Neural crest cell (in vitro differentiated cells): Measurements from ENCODE around the gene FUZ. TPM values are rescaled to one million over a fixed set of nuclear protein-coding genes. Genes with fewer than 3 reads are reported as not detected.

Source experiments
- DNase-seq: peaks from one replicate; pipeline ENCODE4 v3.0.0; 2021; ENCODE audit warnings: low read depth, mixed read lengths, low spot score
- H3K27ac Mint-ChIP-seq: one replicate; pipeline ENCODE4 v1.8.0; 2021; ENCODE audit warnings: mild to moderate bottlenecking, mixed read lengths; ENCODE audit not compliant: unreplicated experiment
- H3K27me3 Mint-ChIP-seq: 2 replicates; pipeline ENCODE4 v1.8.0; 2021; ENCODE audit warnings: low read depth, mild to moderate bottlenecking, mixed read lengths
- H3K36me3 Mint-ChIP-seq: 2 replicates; pipeline ENCODE4 v1.8.0; 2021; ENCODE audit warnings: low read depth, mild to moderate bottlenecking, mixed read lengths
- H3K4me1 Mint-ChIP-seq: 2 replicates; pipeline ENCODE4 v1.8.0; 2021; ENCODE audit warnings: mixed read lengths
- H3K4me3 Mint-ChIP-seq: one replicate; pipeline ENCODE4 v1.8.0; 2021; ENCODE audit warnings: mild to moderate bottlenecking, mixed read lengths
- H3K9me3 Mint-ChIP-seq: 2 replicates; pipeline ENCODE4 v1.8.0; 2021; ENCODE audit warnings: mixed read lengths
- total RNA-seq: library from RNA; stranded (reverse); gene quantifications from 2 replicates; pipeline ENCODE4 v1.2.1, GENCODE V29; 2021
- TF ChIP-seq, protein P1 (sequence below): fragments of 200-600 bp; sonication (generic); conservative IDR thresholded peaks from 2 replicates; pipeline ENCODE4 v1.5.0; 2021; ENCODE audit warnings: antibody characterized with exemption, mild to moderate bottlenecking

The FUZ gene
- total RNA-seq, 1 donor from 2014 or later, result 38.0 TPM

DNA sequence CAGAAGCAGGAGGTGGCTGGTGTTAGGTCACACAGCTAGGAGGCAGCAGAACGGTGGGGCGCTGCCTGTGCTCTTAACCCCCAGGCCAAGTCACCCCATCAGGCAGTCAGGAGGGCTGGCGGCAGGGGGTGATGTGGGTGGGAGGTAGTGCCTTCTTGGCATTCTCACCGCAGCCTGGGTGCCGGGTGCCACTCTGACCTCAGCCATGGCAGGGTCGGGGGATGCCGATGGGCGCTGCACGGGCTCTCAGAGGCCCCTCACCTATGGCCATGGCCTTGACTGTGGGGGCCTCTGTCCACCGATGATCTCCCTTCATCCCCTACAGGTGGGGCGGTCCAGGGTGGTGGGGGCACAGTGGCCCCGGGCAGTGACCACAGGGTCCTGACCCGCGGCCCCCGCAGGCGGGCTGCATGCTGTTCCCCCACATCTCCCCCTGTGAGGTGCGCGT lies 43.5 kb upstream of the FUZ start:
- no peak for DNase-seq
- Mint-ChIP-seq H3K9me3 (no peaks in the 10 kb centered on the region), H3K4me3 (peak overlapping the region; percentile 83), H3K27me3 (peaks cover 33% of the 10 kb centered on the region), H3K4me1 (peaks cover 23% of the 10 kb centered on the region), H3K36me3 (peaks cover 11% of the 10 kb centered on the region), H3K27ac (no peak overlapping the region)
- TF ChIP-seq, protein P1, sequence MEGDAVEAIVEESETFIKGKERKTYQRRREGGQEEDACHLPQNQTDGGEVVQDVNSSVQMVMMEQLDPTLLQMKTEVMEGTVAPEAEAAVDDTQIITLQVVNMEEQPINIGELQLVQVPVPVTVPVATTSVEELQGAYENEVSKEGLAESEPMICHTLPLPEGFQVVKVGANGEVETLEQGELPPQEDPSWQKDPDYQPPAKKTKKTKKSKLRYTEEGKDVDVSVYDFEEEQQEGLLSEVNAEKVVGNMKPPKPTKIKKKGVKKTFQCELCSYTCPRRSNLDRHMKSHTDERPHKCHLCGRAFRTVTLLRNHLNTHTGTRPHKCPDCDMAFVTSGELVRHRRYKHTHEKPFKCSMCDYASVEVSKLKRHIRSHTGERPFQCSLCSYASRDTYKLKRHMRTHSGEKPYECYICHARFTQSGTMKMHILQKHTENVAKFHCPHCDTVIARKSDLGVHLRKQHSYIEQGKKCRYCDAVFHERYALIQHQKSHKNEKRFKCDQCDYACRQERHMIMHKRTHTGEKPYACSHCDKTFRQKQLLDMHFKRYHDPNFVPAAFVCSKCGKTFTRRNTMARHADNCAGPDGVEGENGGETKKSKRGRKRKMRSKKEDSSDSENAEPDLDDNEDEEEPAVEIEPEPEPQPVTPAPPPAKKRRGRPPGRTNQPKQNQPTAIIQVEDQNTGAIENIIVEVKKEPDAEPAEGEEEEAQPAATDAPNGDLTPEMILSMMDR, result no peak

DNA sequence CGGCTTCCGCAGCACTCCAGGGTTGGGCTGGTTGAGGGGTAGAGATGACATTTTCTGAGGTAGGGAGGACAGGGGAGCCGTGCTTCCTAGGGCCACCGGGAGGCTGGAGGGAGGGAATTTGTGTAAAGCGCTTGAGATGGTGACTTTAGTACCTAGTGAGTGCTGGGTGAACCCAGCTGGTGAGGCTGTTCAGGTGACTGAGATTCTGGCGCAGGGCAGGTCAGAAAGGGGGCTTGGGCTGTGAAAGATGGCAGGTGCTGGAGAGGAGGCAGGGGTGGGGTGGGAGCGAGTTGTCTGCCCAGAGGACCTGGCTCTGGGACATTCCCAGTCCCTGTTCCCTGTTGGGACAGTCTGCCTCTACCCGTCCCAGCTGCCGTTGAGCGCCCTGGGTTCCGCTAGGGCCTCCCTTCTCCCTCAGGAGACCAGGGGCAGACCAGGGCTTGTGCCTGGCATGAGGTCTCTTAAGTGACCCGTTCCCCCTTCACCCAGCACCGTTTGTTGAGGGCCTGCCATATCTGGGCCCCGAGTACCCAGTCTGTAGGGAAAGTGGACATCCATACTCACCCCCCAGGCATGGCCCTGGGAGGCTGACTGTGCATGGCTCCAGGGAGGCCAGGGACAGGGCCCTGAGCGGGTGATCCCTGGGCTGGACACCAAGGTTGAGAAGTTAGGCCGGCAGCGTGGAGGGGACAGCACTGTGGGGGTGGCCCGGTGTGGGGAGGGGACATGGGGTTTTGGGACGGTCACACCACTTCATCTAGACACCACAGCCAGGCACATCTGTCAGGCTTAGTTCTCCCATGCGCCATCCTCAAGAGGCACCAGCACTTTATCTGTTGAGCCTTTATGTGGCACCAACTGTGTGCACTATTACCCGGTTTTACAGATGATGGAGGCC lies 42.8 kb upstream of the FUZ start:
- peak overlapping the region; percentile 78 for H3K27ac Mint-ChIP-seq
- no peaks in the 10 kb centered on the region for H3K9me3 Mint-ChIP-seq
- peaks cover 9% of the 10 kb centered on the region for H3K36me3 Mint-ChIP-seq
- peaks cover 20% of the 10 kb centered on the region for H3K4me1 Mint-ChIP-seq
- peaks cover 30% of the 10 kb centered on the region for H3K27me3 Mint-ChIP-seq
- peak overlapping the region; percentile 83 for H3K4me3 Mint-ChIP-seq
- DNase-seq, result no peak
- TF ChIP-seq, protein P1, result no peak

DNA sequence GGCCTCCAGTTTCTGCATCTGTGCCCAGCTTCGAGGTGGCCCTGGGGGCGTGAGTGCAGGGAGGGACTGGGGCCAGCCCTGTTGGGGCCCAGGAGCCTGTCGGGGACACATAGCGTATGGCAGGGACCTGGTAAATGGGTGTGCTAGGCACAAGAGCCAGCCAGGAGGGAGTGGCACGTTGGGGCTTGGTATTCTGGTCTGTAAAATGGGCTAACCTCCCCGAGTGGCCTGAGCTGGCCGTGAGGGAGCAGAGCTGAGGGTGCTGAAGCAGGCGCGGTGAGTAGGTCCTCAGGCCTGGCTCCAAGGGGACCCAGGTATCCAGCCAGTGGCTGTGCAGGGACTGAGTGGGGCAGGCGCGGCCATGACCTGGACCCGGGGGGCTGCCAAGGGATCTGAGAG lies 42.2 kb upstream of the FUZ start:
- H3K27ac Mint-ChIP-seq, result peak overlapping the region; percentile 75
- H3K4me1 Mint-ChIP-seq, result peaks cover 19% of the 10 kb centered on the region

DNA sequence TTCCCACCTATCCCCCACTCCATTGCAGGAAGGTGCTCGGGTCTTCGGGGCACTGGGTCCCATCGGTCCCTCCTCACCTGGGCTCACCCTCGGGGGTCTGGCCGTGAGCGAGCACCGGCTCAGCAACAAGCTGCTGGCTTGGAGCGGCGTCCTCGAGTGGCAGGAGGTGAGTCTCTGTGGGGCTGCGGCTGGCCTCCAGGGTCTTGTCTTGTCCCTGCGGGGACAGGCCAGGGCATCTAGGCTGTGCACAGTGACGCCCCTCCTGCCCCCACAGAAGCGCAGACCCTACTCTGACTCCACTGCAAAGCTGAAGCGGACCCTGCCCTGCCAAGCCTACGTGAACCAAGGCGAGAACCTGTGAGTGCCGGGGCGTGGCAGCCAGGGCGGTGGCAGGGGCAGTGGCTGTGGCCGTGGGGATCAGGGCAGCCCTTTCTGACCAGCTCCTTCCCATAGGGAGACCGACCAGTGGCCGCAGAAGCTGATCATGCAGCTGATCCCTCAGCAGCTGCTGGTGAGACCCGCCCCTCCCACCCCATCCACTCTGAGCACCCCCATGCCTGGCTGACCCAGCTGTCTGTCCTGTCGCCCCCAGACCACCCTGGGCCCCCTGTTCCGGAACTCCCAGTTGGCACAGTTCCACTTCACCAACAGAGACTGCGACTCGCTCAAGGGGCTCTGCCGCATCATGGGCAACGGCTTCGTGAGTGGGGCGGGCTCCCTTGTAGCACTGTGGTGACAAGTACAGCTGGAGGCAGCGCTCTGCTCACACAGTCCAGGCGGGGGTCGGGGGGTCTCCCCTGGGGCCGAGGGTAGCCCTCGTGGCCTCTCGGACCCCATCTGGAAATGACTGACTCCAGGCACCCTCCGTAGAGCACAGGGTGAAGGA lies 41.5 kb upstream of the FUZ start:
- Mint-ChIP-seq H3K4me3 (peak overlapping the region; percentile 93), H3K27me3 (peaks cover 29% of the 10 kb centered on the region), H3K4me1 (peaks cover 26% of the 10 kb centered on the region), H3K36me3 (peaks cover 16% of the 10 kb centered on the region), H3K9me3 (peaks cover 2% of the 10 kb centered on the region), H3K27ac (no peak overlapping the region)
- TF ChIP-seq, protein P1, result no peak
- no peak for DNase-seq

More for the DNA sequence above, 42.2 kb upstream of the FUZ start:
- Mint-ChIP-seq H3K4me3 (peak overlapping the region; percentile 83), H3K9me3 (no peaks in the 10 kb centered on the region), H3K27me3 (peaks cover 31% of the 10 kb centered on the region), H3K36me3 (peaks cover 10% of the 10 kb centered on the region)
- TF ChIP-seq, protein P1, result no peak
- DNase-seq, result no peak

DNA sequence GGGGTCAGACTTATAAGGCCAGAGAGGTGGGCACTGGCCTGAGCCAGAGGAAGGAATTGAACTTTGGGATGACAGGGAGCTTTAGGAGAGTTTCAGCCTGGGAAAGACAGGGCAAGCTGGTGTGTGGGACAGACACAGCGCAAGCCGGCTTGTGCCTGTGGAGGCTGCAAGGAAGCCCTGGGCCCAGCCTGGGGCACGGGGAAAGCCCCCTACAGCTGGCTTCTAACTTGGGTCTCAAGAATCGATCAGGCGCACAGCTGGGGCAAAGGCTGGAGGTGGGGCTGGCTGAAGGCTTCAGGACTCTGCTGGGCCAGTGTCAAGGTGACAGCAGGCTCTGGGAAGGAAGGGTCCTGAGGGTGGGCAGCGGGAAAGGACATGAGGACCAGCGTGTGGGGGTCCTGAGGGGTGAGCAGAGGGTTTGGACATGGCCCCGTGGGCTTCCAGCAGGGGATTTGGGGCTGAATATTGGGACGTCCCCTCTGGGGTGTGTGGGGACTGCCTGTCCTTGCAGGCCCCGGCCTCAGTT lies 40.8 kb upstream of the FUZ start:
- H3K27me3 Mint-ChIP-seq, result peaks cover 26% of the 10 kb centered on the region
- peak overlapping the region; percentile 93 for H3K4me3 Mint-ChIP-seq
- H3K4me1 Mint-ChIP-seq, result peaks cover 26% of the 10 kb centered on the region
- H3K36me3 Mint-ChIP-seq, result peaks cover 19% of the 10 kb centered on the region
- no peak for DNase-seq
- H3K9me3 Mint-ChIP-seq, result peaks cover 4% of the 10 kb centered on the region
- TF ChIP-seq, protein P1, result no peak
- H3K27ac Mint-ChIP-seq, result peak overlapping the region; percentile 50
